SK-N-SH treated with all-trans-retinoic acid at 6 μM for 48 hours (cell line): ENCODE results near the gene GPATCH3.

Source experiments
- ESRRG ChIP-seq: fragments of 250-450 bp; sonication (Bioruptor Pico); IDR thresholded peaks from 2 replicates; pipeline ENCODE4 v1.6.1; 2021; ENCODE audit warnings: mild to moderate bottlenecking
- GLIS3 ChIP-seq: fragments of 250-450 bp; sonication (Bioruptor Pico); IDR thresholded peaks from 2 replicates; pipeline ENCODE4 v1.5.0; 2020; ENCODE audit warnings: mild to moderate bottlenecking, moderate library complexity
- ISL1 ChIP-seq: fragments of 250-450 bp; sonication (Bioruptor Pico); IDR thresholded peaks from 2 replicates; pipeline ENCODE4 v2.1.2; 2022; ENCODE audit warnings: mild to moderate bottlenecking, moderate library complexity
- OSR1 ChIP-seq: fragments of 250-450 bp; sonication (Bioruptor Pico); IDR thresholded peaks from 2 replicates; pipeline ENCODE4 v1.8.0; 2022; ENCODE audit warnings: moderate library complexity, mild to moderate bottlenecking, inconsistent platforms
- PPARA ChIP-seq: fragments of 250-450 bp; sonication (Bioruptor Pico); IDR thresholded peaks from 2 replicates; pipeline ENCODE4 v1.5.0; 2020; ENCODE audit warnings: mild to moderate bottlenecking, borderline replicate concordance
- RARB ChIP-seq: fragments of 250-450 bp; sonication (Bioruptor Pico); IDR thresholded peaks from 2 replicates; pipeline ENCODE4 v1.8.0; 2021; ENCODE audit warnings: mild to moderate bottlenecking, moderate library complexity
- TCF4 ChIP-seq: fragments of 250-450 bp; sonication (Bioruptor Pico); IDR thresholded peaks from 2 replicates; pipeline ENCODE4 v1.8.0; 2021; ENCODE audit warnings: mild to moderate bottlenecking, moderate library complexity, borderline replicate concordance
- ZC3H10 ChIP-seq: fragments of 250-450 bp; sonication (Bioruptor Pico); IDR thresholded peaks from 2 replicates; pipeline ENCODE4 v1.5.1; 2021; ENCODE audit warnings: mild to moderate bottlenecking, moderate library complexity
- ZFP30 ChIP-seq: fragments of 450-650 bp; formaldehyde crosslinking; IDR thresholded peaks from 2 replicates; pipeline ENCODE4 v1.5.0; 2022; ENCODE audit warnings: mild to moderate bottlenecking, moderate library complexity
- ZNF565 ChIP-seq: fragments of 450-650 bp; formaldehyde crosslinking; conservative IDR thresholded peaks from 2 replicates; pipeline ENCODE4 v1.5.0; 2020; ENCODE audit warnings: low read depth, mild to moderate bottlenecking, moderate library complexity
- ZNF70 ChIP-seq: fragments of 450-650 bp; formaldehyde crosslinking; IDR thresholded peaks from 2 replicates; pipeline ENCODE4 v1.5.0; 2020; ENCODE audit warnings: mild to moderate bottlenecking, moderate library complexity
- TF ChIP-seq, protein P1 (sequence below): fragments of 250-450 bp; sonication (Bioruptor Pico); IDR thresholded peaks from 2 replicates; pipeline ENCODE4 v1.8.0; 2020; ENCODE audit warnings: mild to moderate bottlenecking, moderate library complexity, borderline replicate concordance

DNA sequence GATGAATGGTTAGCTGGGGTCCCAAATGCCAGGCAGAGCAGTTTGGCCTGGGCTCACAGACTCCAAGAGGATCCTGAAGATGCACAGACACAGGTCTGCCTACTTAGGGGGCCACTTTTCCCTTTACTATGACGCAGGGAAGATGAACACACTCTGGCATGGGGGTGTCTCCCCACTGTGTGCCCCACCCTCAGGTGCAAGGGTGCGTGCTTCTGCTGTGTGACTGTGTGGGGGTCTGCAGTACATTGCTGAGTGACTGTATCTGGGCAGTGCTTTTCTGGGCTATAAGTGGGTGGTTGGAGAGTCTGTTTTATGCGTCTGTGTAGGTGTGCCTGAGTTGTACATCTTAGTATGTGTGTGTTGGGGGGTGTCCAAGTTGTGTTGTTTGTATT lies 9.7 kb upstream of the GPATCH3 start:
- TF ChIP-seq, protein P1, sequence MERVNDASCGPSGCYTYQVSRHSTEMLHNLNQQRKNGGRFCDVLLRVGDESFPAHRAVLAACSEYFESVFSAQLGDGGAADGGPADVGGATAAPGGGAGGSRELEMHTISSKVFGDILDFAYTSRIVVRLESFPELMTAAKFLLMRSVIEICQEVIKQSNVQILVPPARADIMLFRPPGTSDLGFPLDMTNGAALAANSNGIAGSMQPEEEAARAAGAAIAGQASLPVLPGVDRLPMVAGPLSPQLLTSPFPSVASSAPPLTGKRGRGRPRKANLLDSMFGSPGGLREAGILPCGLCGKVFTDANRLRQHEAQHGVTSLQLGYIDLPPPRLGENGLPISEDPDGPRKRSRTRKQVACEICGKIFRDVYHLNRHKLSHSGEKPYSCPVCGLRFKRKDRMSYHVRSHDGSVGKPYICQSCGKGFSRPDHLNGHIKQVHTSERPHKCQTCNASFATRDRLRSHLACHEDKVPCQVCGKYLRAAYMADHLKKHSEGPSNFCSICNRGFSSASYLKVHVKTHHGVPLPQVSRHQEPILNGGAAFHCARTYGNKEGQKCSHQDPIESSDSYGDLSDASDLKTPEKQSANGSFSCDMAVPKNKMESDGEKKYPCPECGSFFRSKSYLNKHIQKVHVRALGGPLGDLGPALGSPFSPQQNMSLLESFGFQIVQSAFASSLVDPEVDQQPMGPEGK (CRISPR knock-in tag): no peak
- TF ChIP-seq ZC3H10 (CRISPR knock-in tag) (no peak), PPARA (CRISPR knock-in tag) (no peak), ZNF565 (CRISPR knock-in tag) (no peak), RARB (CRISPR knock-in tag) (no peak), ESRRG (no peak), GLIS3 (CRISPR knock-in tag) (no peak), ZFP30 (no peak), TCF4 (no peak), OSR1 (CRISPR knock-in tag) (no peak), ISL1 (CRISPR knock-in tag) (no peak), ZNF70 (CRISPR knock-in tag) (no peak)
